Measurements from ENCODE around the gene PPP2R1B. TPM values are rescaled to one million over a fixed set of nuclear protein-coding genes. Genes with fewer than 3 reads are reported as not detected.
"Not testable (repeated sequence)": the region's sequence is repeated elsewhere in the genome, so short reads cannot be mapped to it uniquely, and the experiment has no call there.

Gene PPP2R1B
- total RNA-seq, 1 donor from 2014 or later, result 239 TPM

DNA sequence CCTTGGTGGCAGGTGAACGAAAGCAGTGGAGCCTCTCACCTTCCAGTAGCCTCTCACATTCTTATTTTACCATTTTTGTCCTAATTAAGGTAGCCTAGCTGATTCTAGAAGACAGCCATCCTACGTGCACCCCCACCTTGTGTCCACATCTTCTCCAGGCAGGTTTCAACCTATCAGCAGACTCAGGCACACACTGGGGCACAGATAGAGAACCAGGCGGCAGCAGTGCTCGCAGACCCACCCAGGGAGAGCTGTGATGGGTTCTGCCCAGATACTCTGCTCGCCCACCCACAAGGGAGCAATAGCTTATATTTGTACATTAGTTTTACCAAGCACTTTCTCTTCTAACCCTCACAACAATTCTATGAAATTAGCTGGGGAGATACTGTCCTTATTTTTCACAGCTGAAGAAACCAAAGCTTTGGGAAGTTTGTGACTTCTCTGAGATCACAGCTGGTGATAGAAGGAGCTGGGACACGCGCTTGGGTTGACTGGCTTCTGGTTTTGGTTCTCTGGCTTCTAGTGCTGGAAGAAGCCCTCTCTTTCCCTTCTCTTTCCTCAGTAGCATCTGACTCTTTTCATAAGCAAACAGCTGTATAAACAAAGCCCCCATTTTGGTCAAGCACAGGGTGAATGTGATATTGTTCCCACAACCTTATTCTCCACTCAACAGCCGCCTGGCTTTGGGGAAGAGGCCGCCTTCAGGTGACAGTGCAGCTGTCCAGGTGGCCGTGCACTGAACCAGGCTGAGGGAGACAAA is 36.9 kb downstream of the PPP2R1B start:
- no peak for DNase-seq (ENCODE audit: low spot score)

DNA sequence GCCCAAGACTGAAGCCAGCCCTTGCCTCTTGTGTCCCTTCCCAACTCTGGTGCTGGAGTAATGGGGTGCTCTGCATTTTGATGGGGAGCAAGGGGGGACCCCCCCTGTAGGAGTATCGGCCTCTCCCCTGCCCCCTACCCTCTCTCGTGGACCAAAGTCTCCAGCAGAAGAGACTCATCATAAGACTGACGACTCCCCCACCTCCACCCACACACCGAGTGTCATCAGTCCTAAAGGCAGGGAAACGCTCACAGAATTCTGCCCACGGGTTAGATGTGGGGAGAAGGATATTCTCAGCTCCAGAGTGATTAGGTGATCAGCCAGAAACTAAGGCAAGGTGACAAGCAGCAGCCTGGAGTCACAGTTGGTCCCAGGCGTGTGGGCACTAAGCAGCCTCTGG is 38.8 kb downstream of the PPP2R1B start:
- DNase-seq (ENCODE audit: low spot score), result no peak

DNA sequence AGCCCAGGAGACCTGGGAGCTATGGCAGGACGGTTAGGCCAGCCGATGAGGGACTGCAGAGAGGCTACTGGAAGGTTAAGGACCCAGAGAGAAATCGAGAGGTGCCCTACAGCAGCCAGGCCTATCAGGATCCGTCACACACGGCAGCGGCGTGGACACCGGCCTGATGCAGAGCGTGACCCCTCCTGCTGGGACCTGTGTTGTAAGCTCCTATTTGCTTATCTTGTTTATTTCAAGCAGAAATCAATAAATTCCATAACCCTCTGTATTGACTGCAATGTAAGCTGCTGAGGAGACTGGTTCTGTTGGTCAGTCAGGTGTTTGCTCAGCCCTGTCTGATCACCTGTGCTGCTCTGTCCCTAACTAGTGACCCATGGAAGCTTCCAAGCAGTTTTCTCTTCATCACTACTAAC is 39.9 kb downstream of the PPP2R1B start:
- no peak for DNase-seq (ENCODE audit: low spot score)

DNA sequence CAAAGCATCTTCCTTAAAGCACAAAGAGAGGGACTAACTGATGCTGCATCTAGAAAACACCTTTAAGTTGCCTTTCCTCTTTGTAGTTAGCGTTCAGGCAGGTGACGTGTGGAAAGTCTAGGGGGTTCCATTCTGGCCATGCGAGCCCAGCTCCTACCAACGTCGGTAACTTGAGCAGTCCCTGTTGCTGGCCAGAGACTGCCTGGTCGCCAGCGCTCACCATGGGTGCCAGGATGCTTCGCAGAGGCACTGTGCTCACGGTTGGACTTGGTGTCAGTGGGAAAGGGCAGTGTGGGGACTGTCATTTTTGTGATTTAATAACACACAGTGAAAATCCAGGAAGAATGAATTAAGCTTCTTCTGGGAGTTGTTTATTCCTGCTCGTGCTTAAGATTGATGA is 40.6 kb downstream of the PPP2R1B start:
- no peak for DNase-seq (ENCODE audit: low spot score)

DNA sequence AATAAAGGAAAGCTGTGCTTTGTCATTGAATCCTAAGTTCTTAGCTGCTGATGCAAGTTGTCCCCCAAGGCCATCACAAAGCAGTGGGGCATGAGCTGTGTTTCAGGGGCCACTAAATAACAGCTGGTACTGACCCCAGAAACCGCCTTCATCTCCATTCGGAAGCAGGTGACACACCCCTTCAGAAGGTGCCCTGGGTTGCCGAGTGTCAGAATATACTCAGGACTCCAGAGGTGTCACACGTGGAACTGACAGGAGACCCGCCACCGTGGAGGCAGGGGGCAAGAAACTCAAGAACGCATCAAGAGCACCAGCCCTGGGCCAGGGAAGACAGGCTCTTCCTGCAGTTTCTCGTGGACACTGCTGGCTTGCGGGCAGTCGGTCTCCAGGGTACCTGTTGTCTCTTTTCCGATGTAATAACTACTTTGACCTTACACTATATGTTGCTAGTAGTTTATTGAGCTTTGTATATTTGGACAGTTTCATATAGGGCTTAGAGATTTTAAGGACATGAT is 41.5 kb downstream of the PPP2R1B start:
- no peak for DNase-seq (ENCODE audit: low spot score)

DNA sequence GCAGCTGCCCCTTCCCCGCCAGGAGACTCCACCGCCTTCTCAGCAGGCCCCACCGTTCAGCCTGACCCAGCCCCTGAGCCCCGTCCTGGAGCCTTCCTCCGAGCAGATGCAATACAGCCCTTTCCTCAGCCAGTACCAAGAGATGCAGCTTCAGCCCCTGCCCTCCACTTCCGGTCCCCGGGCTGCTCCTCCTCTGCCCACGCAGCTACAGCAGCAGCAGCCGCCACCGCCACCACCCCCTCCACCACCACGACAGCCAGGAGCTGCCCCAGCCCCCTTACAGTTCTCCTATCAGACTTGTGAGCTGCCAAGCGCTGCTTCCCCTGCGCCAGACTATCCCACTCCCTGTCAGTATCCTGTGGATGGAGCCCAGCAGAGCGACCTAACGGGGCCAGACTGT is 42.6 kb downstream of the PPP2R1B start:
- no peak for DNase-seq (ENCODE audit: low spot score)

DNA sequence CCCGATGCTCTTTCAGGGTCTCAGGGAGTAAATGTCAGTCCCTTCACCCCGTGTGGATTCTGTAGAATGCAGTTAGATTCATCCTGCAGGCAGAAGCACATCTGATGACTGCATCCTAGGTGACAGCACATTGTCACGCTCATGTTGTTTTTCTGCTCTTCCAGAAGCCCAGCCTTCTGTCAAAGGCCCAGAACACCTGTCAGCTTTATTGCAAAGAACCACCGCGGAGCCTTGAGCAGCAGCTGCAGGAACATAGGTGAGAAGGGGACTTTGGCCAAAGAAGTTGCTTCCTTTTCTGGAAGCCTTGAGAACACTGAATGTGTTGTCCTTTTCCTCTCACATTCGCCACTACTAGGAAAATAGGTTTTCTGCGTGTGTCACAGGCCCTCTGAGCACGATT is 43.7 kb downstream of the PPP2R1B start:
- no peak for DNase-seq (ENCODE audit: low spot score)

DNA sequence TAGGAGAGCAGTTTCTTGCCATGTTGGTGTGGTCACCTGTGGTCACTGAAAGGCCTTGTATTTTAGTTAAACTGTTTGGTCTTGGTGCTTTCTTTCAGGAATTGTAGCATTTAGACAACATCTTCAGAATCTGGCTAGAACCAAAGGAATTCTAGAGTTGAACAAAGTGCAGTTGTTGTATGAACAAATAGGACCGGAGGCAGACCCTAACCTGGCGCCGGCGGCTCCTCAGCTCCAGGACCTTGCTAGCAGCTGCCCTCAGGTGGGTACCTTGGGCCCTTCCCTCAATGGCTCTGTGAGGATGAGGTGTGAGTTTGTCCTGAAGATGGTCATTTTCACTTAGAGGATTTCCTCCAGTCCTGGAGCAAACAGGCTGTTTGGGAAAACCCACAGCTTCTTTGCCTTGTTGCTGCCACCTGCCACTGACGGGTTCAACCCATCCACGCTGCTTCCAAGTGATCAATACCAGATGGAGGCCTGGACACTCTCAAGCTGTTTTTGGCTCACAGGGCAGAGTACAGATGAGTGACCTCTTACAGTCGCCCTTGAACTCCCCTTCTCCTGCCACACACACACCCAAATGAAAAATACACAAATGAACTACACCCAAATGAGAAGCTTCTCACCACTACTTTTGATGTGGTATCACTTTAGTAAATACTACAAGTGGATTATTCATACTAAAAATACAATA is 45.2 kb downstream of the PPP2R1B start:
- DNase-seq (ENCODE audit: low spot score), result no peak

DNA sequence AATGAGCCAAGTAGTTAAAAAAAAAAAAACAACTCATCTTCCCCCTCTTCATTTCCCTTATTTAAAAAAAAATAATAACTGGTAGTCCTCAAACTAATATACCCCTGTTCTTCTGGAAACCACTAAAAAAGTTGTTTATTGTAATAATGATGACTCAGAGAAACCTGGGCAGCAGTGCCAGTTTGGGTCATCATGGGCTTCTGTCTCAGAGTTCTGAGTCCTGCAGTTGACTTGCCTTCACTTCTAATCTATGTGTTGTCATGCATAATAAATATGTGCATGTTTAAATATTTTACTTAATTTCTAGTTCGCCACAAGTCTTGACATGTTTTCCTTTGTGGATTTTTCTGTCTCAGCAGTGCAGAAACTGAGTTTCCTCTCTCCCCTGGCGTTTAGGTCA is 46.8 kb downstream of the PPP2R1B start:
- no peak for DNase-seq (ENCODE audit: low spot score)

DNA sequence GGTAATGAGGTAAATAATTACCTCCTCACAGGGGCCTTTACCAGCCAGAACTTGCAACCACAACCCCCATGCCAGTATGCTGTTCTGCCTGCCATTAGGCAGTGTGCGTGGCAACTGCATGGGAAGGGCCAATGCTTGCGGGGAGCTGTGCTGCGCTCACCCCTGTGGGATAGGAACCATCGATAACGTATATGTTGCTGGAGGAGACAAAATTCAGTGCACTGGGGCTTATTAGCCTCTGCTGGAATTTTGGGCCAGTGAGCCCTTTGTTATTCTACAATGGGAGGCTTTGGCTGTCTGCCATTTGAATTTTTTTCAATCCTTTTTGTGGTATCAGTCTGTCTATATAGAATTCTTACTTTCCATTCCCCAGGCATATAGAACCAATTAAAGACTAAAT is 47.3 kb downstream of the PPP2R1B start:
- no peak for DNase-seq (ENCODE audit: low spot score)

DNA sequence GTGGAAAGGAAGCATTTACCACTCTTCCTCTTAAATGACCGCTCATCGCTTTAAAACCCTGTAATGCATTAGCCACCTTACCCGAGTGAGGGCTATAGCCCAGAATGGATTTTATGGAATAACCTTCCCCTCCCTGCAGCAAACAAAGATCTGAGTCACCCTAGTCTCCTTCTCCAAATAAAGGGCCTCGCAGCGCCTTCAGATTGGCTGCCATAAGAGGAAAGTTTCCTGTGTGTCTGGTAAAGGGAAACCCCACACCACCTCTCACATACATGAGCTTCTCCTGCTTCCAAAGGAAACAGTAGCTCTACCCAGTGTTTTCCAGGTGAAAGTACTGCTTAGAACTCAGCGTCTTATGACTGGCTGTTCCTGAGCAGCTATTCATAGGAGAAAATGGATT is 47.8 kb downstream of the PPP2R1B start:
- DNase-seq (ENCODE audit: low spot score), result no peak

DNA sequence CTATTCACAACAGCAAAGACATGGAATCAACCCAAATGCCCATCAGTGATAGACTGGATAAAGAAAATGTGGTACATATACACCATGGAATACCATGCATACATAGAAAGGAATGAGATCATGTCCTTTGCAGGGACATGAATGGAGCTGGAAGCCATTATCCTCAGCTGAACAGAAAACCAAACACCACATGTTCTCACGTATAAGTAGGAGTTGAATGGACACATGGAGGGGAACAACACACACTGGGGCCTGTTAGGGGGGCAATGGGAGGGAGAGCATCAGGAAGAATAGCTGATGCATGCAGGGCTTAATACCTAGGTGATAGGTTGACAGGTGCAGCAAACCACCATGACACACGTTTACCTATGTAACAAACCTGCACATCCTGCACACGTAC is 48.5 kb downstream of the PPP2R1B start:
- not testable (repeated sequence) for DNase-seq (ENCODE audit: low spot score)

DNA sequence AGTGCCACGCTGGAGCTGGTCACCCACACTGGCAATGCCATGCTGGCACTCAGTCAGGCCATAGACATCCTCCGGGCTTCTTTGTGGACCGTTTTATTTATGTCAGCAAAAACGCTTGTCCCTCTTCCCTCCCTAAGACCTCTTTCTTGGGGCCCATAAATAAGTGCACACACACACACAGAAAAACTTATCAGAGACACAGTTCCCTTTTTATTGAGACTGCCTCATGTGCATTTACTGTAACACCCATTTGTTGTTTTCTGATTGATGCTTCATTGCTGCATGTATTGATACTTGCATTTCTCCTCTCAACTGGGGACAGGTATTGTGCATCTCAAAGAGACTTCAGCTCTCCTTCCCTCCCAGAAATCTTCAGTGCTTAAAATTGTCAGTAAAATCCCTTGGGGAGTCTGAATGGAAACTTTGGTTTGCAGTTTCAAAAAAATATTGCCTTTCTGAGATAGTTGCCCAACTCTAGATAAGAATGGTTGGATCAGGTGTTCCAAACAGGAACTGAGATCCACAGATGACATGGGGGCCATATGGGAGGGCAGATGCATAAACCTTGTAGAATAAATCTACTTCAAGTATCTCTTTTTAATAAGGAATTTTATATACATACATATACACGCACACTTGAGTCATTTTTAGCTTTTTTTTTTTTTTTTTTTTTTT is 50.9 kb downstream of the PPP2R1B start:
- no peak for DNase-seq (ENCODE audit: low spot score)

DNA sequence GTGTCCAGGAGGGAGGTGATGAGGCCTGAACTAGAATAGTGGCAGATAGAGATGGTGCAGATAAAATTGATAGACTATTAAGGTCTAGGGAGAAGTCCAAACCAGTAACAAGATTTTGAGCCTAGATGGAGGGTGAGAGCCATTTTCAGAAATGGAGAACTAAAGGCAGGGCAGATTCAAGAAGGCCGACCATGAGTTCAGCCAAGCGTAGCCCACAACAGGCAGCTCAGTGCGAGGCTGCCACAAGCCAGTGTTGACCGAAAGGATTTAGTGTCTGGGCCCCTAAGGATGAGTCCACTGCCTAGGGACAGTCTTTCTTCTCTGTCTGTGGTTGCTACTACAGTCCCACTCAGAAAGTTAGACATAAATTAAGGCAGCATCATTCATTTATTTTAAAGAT is 51.7 kb downstream of the PPP2R1B start:
- no peak for DNase-seq (ENCODE audit: low spot score)

DNA sequence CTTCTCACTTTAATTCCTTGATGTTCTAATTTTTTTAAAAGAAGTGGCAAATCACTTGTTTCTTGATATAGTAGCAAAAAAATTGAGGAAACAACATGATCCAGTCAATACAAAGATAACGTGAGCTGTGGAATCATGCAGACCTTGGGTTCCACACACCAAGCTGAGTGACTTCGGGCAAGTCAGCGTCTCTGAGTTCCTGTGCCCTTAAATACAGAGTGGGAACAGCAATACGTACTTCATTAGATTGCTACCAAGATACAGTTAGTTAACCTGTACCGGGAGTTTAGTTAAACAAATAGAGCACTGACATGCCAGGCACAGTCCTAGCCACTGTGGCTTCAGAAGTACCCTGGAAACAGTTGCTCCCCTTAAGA is 58.5 kb downstream of the PPP2R1B start:
- no peak for DNase-seq (ENCODE audit: low spot score)

DNA sequence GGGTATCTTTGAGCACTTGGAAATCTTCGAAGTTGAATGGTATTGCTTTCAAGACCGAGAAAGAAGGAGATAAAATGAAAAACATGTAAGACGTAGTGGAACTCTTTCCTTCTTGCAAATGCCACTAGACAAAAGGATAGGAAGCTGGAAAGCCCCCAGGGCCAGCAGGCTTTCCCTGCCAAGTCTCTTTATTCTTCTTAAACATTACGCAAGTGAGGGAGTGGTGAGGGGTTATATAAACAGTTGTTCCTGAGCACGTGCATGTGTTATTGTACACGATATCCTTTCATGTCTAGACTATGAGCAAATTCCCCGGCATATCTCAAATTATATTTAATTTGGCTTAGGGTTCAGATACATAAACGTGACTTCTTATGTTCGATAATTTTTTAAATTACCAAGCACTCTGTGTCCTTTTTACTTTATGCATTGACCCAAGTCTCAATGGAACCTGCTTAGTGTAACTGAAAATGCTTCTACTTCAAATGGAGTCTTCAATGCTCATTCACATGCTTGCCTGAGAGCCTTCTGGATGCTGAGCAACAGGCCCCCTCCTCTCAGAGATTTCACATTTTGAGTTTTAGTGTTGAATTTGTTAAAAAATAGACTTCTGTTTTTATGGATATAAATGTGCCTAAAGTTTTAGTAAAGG is 59.0 kb downstream of the PPP2R1B start:
- no peak for DNase-seq (ENCODE audit: low spot score)

DNA sequence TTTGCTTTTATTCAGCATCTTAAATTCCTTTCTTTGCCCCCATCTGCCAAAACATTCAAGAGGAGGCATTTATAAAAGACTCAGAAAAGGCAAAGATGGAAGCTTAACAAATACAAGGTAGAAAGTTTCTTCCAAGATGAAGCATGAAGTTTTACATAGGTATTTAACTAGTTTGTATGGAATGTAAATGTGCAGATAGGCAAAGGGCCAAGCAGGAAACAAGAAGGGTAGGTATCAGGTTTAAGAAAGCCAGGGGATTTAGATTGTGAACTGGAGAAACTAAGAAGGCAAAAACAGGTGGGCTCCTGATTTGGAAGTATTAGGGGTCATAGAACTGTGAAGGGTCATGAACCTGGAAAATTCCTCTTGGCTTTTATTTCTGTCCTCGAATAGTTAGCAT is 62.6 kb downstream of the PPP2R1B start:
- no peak for DNase-seq (ENCODE audit: low spot score)

DNA sequence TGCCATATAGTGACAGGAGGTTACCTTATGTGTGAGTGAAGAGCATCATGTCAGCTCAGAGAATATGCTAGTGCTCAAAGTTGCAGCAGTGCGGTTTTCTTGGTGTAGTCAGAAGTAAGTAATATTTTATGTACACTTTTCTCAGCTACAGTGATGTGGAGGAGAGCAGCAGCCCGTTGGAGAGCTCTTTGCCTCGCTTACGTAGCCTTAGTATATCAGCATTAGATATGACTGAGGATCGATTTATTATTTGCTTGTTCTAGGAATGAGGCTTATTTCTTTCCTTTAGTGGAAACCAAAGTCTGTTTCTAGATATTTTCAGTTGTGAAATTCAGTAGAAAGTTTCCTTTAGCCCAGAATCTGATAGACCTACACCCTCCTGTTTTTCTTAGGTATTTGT is 63.6 kb downstream of the PPP2R1B start:
- DNase-seq (ENCODE audit: low spot score), result no peak

DNA sequence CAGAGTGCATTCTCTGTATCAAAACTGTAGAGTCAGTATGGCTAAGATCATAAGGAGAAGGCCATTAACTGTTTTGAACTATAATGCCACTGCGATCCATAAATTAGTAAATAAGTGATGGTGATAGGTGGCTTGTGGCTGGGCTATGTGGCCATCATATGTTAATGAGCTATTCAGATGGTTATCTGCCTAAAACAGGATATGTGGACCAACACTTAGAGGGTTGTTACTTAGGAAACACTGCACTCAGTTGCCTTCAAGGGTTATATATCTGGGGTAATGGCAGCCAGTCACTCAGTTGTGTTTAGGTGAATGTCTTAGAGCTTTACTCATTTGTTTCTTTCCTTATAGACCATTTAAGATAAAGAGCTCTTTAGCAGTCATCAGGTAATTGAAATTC is 66.0 kb downstream of the PPP2R1B start:
- DNase-seq (ENCODE audit: low spot score), result no peak

DNA sequence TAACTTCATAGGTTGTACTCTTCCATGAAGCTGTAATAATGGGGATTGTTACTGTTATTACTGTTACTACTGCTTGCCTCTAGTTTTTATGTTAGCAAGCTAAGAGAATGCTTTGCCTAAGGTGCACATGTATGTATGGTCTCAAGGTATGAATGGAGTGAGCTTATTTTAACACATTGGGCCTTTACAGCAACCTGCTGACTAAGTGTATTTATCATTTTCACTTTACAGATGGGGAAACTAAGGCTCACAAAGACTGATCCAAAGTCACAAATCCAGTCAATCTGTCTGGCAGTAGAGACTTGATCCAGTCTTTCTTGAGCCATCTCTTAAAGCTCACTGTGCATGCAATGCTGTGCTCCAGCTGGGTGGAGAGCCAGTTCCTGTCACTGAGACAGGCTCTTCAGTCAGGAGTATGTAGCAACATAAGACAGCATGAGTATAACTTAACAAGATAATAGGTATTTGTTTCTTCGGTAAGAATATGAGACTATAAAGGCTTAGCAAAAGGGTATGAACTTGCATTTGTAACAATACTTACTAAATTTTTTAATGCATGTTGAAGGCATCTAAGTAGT is 66.5 kb downstream of the PPP2R1B start:
- no peak for DNase-seq (ENCODE audit: low spot score)

DNA sequence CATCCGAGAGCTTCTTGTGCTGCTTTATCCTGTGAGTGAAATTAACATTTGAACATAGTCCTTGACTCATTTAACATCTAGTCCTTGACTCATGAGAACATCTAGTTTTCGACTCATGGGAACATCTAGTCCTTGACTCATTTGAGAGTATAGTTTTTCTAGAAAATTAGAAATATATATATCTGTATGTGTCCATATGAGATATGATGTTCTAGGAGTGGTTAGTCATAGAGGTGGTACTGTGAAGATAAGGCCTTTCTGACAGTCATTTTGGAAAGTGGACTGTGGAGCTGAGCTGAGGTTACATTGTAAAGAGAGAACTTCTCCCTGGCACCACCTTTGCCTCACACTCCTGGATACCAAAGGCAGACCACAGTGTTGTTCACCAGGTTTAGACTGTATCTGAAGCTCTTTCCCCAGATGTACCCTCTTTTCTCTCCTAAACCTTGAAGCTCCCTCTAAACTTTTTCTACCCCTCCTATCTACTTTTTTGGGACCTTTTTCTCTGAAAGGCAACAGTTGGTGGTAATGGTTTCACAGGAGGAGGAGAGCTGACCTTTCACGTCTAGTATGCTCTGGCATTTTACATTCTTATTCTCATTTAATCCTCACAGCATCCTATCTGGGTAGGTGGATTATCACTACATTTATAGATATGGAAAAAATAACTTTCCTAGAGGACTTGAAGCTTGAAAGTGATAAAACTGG is 67.2 kb downstream of the PPP2R1B start:
- no peak for DNase-seq (ENCODE audit: low spot score)
